GM12864 (cell line): ENCODE data around the gene TMC1.

Experiments used
- DNase-seq: peaks from one replicate; pipeline ENCODE4 v3.0.0-alpha.2; 2011; ENCODE audit warnings: low read depth
- H3K4me3 ChIP-seq: 2 replicates; pipeline ENCODE4 v1.5.1; 2011; ENCODE audit warnings: mild to moderate bottlenecking, low read depth, low read length, control low read depth
- TF ChIP-seq, protein P1 (sequence below): IDR thresholded peaks from 2 replicates; pipeline ENCODE4 v1.5.1; 2011; ENCODE audit warnings: low read depth, mild to moderate bottlenecking, moderate library complexity, low read length, control low read depth, inconsistent platforms; ENCODE audit errors: missing control alignments

Gene TMC1

DNA sequence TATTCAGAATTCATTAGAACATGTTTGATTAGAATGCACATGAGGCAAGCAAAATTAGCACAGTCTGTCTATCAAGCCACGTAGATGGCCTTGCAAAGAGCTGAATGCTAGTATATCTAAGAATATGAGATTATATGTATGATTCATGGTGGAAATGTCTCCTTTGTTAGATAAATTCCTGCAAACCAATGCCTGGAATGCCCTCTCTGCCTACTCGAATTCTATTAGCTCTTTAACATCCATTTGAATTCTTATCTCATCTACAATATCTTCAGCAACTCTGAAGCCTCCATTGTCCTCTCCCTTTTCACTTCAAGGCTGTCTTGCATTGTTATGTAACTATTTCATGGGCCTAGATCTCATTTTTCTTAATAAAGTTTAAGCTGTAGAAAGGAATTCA is 205.5 kb downstream of the TMC1 start:
- H3K4me3 ChIP-seq = no peak overlapping the region
- TF ChIP-seq, protein P1, sequence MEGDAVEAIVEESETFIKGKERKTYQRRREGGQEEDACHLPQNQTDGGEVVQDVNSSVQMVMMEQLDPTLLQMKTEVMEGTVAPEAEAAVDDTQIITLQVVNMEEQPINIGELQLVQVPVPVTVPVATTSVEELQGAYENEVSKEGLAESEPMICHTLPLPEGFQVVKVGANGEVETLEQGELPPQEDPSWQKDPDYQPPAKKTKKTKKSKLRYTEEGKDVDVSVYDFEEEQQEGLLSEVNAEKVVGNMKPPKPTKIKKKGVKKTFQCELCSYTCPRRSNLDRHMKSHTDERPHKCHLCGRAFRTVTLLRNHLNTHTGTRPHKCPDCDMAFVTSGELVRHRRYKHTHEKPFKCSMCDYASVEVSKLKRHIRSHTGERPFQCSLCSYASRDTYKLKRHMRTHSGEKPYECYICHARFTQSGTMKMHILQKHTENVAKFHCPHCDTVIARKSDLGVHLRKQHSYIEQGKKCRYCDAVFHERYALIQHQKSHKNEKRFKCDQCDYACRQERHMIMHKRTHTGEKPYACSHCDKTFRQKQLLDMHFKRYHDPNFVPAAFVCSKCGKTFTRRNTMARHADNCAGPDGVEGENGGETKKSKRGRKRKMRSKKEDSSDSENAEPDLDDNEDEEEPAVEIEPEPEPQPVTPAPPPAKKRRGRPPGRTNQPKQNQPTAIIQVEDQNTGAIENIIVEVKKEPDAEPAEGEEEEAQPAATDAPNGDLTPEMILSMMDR = no peak
- DNase-seq = no peak

DNA sequence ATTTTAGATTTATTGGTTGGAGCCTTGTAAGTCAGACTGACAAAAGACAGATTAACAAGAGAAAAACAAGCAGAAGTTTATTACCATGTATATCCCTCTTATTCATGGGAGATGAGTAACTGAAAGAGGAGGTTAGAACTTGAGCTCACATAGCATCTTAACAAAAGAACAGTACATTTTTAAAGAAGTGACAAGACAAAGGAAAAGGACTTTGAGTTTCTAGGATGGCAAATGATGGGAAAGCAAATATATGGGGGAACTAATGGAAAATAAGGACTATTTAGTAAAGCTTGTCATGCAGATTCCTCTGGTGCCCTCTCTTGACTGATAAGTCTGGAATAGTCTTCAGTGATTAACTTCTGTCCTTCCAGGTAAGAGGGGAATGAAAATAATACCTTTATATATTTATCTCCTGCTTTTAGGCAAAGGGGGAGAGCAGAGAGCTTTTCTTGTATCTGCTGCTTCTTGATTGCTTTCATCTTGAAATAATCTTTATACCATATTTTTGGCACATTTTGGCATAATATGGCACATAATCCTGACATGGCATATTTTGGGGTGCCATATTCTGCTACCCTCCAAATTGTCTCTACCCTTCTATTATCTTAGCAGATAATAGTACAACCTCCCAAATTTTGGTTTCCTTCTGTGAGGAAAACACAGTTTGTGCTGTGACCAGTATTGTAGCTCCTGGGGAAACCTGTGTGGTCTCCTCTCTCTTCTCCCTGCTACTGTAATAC is 206.8 kb downstream of the TMC1 start:
- TF ChIP-seq, protein P1 = no peak
- DNase-seq = no peak
- H3K4me3 ChIP-seq = no peak overlapping the region

DNA sequence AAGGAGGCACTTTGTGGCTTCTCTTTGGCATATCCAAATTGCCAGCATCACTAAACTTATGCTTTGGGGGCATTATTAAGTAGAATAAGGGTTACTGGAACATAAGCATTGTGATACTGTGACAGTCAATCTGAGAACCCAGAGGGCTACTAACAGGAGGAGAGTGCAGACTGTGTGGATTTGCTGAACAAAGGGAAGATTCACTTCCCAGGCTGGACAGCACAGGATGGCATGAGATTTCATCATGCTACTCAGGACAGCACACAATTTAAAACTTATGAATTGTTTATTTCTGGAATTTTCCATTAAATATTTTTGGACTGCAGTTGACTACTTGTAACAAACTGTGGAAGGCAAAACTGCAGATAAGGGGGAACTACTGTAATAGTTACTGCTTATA is 212.5 kb downstream of the TMC1 start:
- H3K4me3 ChIP-seq = no peak overlapping the region
- no peak for DNase-seq
- TF ChIP-seq, protein P1 = no peak

DNA sequence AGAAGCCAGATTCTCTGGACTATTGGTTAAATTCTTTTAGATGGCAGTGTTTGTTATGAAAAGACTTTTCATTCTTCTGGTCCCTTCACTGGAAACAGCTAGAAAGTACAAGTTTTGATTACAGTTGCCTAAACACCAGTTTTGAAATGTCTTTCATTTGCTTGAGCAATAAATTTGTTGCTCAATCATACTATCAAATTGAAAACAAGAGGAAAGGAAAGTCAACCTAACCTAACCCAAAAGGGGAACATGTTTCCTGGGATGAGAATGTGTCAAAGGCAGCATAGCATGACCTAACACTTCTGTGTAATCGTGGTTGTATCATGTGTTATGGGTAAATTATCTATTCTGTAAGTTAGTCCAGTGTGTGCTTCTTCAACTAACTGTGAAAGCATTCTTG is 213.2 kb downstream of the TMC1 start:
- TF ChIP-seq, protein P1 = no peak
- H3K4me3 ChIP-seq = no peak overlapping the region
- DNase-seq = no peak

DNA sequence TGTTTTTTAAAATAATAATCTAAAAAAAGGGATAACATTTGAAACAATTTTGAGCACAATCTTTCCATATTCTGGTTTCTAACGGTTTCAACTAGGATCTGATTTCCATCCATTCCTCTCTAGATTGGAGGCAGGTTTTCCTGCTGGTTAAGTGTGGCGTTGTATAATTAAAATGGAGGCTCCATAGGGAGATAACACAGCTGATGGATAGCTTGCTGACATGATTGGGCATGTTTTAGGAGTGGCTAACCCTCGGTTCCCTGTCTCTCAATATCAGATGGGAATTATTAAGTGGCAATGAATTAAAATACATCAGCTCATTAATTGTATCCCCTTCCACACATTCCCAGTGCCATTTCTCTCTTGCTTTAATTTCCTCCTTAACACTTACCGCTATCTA is 222.4 kb downstream of the TMC1 start:
- TF ChIP-seq, protein P1 = no peak
- DNase-seq = no peak
- no peak overlapping the region for H3K4me3 ChIP-seq

DNA sequence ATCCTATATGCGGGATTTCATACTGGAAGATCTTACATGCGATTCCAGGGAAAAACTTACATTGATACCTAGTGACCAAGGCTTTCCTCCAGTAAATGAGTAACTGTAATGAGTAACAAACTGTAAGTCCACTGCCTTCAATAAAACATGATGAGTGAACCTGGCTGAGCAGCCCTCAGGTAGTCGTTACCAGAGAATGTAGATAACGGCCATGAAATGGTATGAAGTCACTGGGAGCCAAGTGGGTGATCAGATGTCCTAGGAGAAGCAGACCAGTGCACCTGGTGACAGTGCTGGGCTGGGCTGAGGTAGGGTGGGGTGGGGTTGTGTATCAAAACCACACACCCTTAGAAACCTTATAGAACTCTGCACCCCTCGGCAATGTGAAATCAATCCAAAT is 227.9 kb downstream of the TMC1 start:
- TF ChIP-seq, protein P1 = no peak
- H3K4me3 ChIP-seq = no peak overlapping the region
- DNase-seq = no peak

DNA sequence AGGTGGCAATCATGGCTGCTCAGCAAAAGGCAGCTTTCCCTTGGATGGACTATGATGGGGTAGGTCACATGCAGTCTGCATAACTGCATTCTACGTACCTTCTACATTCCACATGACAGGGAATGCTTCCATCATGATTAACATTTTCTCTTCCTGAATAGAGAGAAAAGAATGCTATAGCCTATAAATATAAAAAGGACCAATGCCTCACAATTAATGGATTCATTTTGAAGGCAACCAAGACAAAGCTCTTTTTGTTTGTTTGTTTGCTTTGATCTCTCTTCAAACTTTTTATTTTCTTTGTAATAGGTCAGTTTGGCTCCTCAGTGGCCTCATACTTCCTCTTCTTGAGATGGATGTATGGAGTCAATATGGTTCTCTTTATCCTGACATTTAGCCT is 230.1 kb downstream of the TMC1 start:
- TF ChIP-seq, protein P1 = no peak
- DNase-seq = no peak
- no peak overlapping the region for H3K4me3 ChIP-seq
